ENCODE results near the gene RRM2.

The RRM2 gene

DNA sequence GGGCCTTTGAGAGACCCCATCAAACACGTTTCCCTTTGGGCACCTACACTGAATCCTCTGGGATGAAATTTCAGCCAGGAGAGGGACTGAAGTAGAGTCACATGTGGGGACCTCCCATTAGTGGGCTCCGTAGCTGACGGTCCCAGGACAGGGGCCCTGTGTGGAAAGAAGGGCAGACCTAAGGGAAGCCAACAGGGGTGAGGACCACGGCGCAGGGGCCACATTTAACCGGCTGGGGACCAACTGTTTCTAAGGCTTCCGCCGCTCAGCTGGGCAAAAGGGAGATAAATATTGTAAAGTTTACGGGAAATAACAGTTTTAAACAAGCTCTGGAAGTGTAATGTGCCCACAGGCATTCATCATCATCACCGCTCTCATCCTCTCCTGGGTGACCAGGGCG is 42.7 kb downstream of the RRM2 start:
- no peak overlapping the region for H3K4me3 ChIP-seq (replicated peaks; ENCODE audit: insufficient read depth, low read length)
- no peak overlapping the region for H3K27ac ChIP-seq (replicated peaks)
- no peak for TF ChIP-seq POLR2AphosphoS5 (IDR thresholded peaks at IDR 0.05; ENCODE audit: low read depth)
- TF ChIP-seq, protein P1, sequence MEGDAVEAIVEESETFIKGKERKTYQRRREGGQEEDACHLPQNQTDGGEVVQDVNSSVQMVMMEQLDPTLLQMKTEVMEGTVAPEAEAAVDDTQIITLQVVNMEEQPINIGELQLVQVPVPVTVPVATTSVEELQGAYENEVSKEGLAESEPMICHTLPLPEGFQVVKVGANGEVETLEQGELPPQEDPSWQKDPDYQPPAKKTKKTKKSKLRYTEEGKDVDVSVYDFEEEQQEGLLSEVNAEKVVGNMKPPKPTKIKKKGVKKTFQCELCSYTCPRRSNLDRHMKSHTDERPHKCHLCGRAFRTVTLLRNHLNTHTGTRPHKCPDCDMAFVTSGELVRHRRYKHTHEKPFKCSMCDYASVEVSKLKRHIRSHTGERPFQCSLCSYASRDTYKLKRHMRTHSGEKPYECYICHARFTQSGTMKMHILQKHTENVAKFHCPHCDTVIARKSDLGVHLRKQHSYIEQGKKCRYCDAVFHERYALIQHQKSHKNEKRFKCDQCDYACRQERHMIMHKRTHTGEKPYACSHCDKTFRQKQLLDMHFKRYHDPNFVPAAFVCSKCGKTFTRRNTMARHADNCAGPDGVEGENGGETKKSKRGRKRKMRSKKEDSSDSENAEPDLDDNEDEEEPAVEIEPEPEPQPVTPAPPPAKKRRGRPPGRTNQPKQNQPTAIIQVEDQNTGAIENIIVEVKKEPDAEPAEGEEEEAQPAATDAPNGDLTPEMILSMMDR (IDR thresholded peaks at IDR 0.05; ENCODE audit: insufficient read depth, low read length): no peak
- TF ChIP-seq, protein P2, sequence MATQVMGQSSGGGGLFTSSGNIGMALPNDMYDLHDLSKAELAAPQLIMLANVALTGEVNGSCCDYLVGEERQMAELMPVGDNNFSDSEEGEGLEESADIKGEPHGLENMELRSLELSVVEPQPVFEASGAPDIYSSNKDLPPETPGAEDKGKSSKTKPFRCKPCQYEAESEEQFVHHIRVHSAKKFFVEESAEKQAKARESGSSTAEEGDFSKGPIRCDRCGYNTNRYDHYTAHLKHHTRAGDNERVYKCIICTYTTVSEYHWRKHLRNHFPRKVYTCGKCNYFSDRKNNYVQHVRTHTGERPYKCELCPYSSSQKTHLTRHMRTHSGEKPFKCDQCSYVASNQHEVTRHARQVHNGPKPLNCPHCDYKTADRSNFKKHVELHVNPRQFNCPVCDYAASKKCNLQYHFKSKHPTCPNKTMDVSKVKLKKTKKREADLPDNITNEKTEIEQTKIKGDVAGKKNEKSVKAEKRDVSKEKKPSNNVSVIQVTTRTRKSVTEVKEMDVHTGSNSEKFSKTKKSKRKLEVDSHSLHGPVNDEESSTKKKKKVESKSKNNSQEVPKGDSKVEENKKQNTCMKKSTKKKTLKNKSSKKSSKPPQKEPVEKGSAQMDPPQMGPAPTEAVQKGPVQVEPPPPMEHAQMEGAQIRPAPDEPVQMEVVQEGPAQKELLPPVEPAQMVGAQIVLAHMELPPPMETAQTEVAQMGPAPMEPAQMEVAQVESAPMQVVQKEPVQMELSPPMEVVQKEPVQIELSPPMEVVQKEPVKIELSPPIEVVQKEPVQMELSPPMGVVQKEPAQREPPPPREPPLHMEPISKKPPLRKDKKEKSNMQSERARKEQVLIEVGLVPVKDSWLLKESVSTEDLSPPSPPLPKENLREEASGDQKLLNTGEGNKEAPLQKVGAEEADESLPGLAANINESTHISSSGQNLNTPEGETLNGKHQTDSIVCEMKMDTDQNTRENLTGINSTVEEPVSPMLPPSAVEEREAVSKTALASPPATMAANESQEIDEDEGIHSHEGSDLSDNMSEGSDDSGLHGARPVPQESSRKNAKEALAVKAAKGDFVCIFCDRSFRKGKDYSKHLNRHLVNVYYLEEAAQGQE (IDR thresholded peaks at IDR 0.05; ENCODE audit: insufficient replicate concordance, low read depth): no peak
- TF ChIP-seq SPI1 (IDR thresholded peaks at IDR 0.05; ENCODE audit: borderline replicate concordance, low read depth): no peak
- no peak for TF ChIP-seq GABPA (IDR thresholded peaks at IDR 0.05; ENCODE audit: low read depth)
- H3K27me3 ChIP-seq (ENCODE audit: insufficient read depth, poor library complexity, severe bottlenecking): no peaks in the 10 kb centered on the region
- DNase-seq (ENCODE audit: low read depth in 1 of 2, low spot score in 1 of 2): no peak

DNA sequence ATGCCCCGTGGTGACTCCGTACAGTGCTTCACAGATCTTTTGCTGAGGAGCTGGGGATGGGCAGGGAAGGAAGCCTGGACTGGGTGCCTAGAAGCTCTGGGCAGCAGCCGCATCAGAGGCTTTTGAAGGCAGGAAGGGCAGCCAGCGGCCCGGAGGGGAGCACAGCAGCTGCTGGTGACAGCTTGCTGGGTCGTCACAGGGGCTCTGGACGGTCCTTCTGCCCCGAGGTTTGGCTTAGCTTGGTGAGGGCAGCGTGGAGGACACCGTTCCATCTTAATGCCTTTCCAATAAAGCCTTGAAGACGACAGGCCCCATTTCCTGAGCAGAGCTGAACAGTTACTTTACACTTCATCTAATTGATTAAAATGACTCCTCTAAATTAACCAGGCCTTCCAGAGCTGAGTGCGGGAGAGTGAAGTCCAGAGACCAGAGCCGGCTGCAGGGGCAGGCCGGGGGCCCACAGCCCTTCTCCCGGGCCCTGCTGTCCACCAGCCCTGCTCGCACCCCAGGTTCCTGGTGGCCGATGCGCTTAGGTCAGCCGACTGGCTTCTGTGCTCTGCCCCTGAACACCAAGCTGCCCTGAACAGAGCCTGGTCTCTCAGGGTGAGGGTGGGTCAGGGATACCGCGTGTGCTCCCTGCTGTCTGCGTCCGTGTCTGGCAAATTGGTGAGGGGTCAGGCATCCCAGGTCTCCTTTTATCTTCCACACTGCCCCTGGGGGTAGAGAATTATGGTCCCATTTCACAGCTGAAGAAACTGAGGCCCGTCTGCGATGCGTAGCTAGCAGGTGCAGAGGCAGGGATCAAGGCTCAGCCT is 43.5 kb downstream of the RRM2 start:
- no peak overlapping the region for H3K27ac ChIP-seq (replicated peaks)
- TF ChIP-seq GABPA (IDR thresholded peaks at IDR 0.05; ENCODE audit: low read depth) (no peak), SPI1 (IDR thresholded peaks at IDR 0.05; ENCODE audit: borderline replicate concordance, low read depth) (no peak), POLR2AphosphoS5 (IDR thresholded peaks at IDR 0.05; ENCODE audit: low read depth) (no peak)
- TF ChIP-seq, protein P1 (IDR thresholded peaks at IDR 0.05; ENCODE audit: insufficient read depth, low read length): no peak
- TF ChIP-seq, protein P2 (IDR thresholded peaks at IDR 0.05; ENCODE audit: insufficient replicate concordance, low read depth): no peak
- no peak for DNase-seq (ENCODE audit: low read depth in 1 of 2, low spot score in 1 of 2)

DNA sequence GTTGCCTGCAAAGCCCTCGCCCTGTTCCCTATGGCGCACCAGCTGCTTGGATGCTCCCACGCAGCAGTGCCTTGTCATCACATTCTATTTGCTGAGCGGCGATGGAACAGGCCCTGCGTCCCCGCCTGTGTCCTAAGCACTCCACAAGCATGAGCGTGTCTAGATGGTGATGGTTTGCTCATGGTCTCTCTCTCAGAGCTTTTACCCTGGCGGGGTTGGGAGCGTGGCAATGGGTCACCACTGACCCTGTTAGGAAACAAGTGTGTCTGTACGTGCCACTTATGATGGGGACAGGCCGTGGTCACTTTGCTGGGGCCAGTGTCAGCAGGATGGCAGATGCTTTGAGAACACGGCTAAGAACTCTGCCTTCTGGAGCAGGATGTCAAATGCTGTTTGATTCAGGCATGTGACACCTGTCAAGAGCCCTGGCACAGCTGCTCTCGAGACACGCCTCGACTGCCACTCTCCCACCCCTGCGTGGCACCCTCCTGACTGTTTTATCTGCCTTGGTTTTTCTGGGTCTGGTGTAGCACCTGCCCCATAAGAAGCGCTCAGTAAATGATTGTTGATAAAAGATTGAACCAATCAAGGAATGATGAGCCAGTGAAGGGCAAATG is 44.2 kb downstream of the RRM2 start:
- no peak for DNase-seq (ENCODE audit: low read depth in 1 of 2, low spot score in 1 of 2)
- TF ChIP-seq, protein P2 (IDR thresholded peaks at IDR 0.05; ENCODE audit: insufficient replicate concordance, low read depth): no peak
- TF ChIP-seq SPI1 (IDR thresholded peaks at IDR 0.05; ENCODE audit: borderline replicate concordance, low read depth) (no peak), GABPA (IDR thresholded peaks at IDR 0.05; ENCODE audit: low read depth) (no peak), POLR2AphosphoS5 (IDR thresholded peaks at IDR 0.05; ENCODE audit: low read depth) (no peak)
- TF ChIP-seq, protein P1 (IDR thresholded peaks at IDR 0.05; ENCODE audit: insufficient read depth, low read length): no peak

More for the DNA sequence above, 43.5 kb downstream of the RRM2 start:
- H3K4me3 ChIP-seq (replicated peaks; ENCODE audit: insufficient read depth, low read length): no peak overlapping the region
- H3K27me3 ChIP-seq (ENCODE audit: insufficient read depth, poor library complexity, severe bottlenecking): no peaks in the 10 kb centered on the region

More for the DNA sequence above, 44.2 kb downstream of the RRM2 start:
- Histone ChIP-seq H3K4me3 (replicated peaks; ENCODE audit: insufficient read depth, low read length) (no peak overlapping the region), H3K27ac (replicated peaks) (no peak overlapping the region), H3K27me3 (ENCODE audit: insufficient read depth, poor library complexity, severe bottlenecking) (no peaks in the 10 kb centered on the region)
